ENCODE results near the gene SH3PXD2A.

GRCh38 chr10:103894441-103894864 is 39.1 kb upstream of the SH3PXD2A start:
- TF ChIP-seq POLR2A (IDR thresholded peaks at IDR 0.05; ENCODE audit: low read depth, low read length) = no peak
- no peak for TF ChIP-seq TAF1 (IDR thresholded peaks at IDR 0.05; ENCODE audit: low read depth, low read length)

All from GM12891 (cell line).